Measurements from ENCODE around the gene CPN2. TPM values are rescaled to one million over a fixed set of nuclear protein-coding genes. Genes with fewer than 3 reads are reported as not detected.

The CPN2 gene
- total and polyA plus RNA-seq, 2 of the 13 experiments (the other 11 are each of a cell fraction or from before 2014, with no cell fraction given), result 26.7 to 27.7 TPM

GRCh38 chr3:194324823-194325327, 26.3 kb downstream of the CPN2 start:
- ATAC-seq, result no peak
- Histone ChIP-seq H3K4me3 (replicated peaks in 1 of 3; ENCODE audit: insufficient read depth in 1 of 3, low read depth in 2 of 3, low read length in 3 of 3) (0 out of 6 replicates have a peak overlapping the region, but pooled peaks of 1 of the 3 experiments have one; percentile 64), H3K27ac (ENCODE audit: extremely low read length, insufficient read depth, low read length) (no peak overlapping the region), H3K36me3 (replicated peaks in 1 of 2; ENCODE audit: control insufficient read depth in 1 of 2, insufficient read depth in 2 of 2, low read length in 2 of 2) (no peaks in the 10 kb centered on the region), H4K20me1 (ENCODE audit: insufficient read depth, low read length) (no peaks in the 10 kb centered on the region), H3K4me1 (ENCODE audit: insufficient read depth, low read length) (peaks cover 87% of the 10 kb centered on the region), H3K9me3 (ENCODE audit: low read length) (no peaks in the 10 kb centered on the region), H3K79me2 (ENCODE audit: insufficient read depth, low read length) (no peaks in the 10 kb centered on the region), H3K9ac (ENCODE audit: insufficient read depth, low read depth, low read length) (0 out of 2 replicates have a peak overlapping the region, but pooled peaks have one; percentile 2), H2AFZ (ENCODE audit: low read length) (no peak overlapping the region), H3K27me3 (ENCODE audit: control insufficient read depth in 1 of 2, insufficient read depth in 2 of 2, low read length in 2 of 2) (no peaks in the 10 kb centered on the region), H3K4me2 (ENCODE audit: low read depth, low read length) (no peak overlapping the region)
- ChIA-PET CTCF (ENCODE audit: low intra/inter-chr PET ratio, low total read pairs) (no interaction called here), POLR2A (no interaction called here)
- no peak for FAIRE-seq
- intact Hi-C loops (cut with micrococcal nuclease; ENCODE audit: unreplicated experiment) (no loop called here), in situ Hi-C loops (cut with HindIII; ENCODE audit: extremely low pct_ligation_motif_present, low pct_unique_long_range_greater_than_20kb) (loop anchor here (25.0 kb wide), 1 partner anchor 663 kb away; no protein-coding TSS in a partner anchor)
- TF ChIP-seq LCORL (IDR thresholded peaks at IDR 0.05) (peak; percentile 13; the same call in 1 of the 2 replicates), LCORL (CRISPR knock-in tag; IDR thresholded peaks at IDR 0.05) (no peak), NFE2L2 (IDR thresholded peaks at IDR 0.05; ENCODE audit: low read length) (no peak), IKZF1 (IDR thresholded peaks at IDR 0.05) (0 out of 2 replicates have a peak, but pooled peaks have one; percentile 39), NBN (conservative IDR thresholded peaks at IDR 0.05) (peak; percentile 52; the same call in 1 of the 2 replicates), ZNF646 (CRISPR knock-in tag; IDR thresholded peaks at IDR 0.05) (peak; percentile 98), CHD4 (IDR thresholded peaks at IDR 0.05; ENCODE audit: borderline replicate concordance, low read length) (peak; percentile 87; the same call in 1 of the 2 replicates), ZNF207 (IDR thresholded peaks at IDR 0.05; ENCODE audit: borderline replicate concordance) (0 out of 2 replicates have a peak, but pooled peaks have one; percentile 23)
- TF ChIP-seq, protein P1, sequence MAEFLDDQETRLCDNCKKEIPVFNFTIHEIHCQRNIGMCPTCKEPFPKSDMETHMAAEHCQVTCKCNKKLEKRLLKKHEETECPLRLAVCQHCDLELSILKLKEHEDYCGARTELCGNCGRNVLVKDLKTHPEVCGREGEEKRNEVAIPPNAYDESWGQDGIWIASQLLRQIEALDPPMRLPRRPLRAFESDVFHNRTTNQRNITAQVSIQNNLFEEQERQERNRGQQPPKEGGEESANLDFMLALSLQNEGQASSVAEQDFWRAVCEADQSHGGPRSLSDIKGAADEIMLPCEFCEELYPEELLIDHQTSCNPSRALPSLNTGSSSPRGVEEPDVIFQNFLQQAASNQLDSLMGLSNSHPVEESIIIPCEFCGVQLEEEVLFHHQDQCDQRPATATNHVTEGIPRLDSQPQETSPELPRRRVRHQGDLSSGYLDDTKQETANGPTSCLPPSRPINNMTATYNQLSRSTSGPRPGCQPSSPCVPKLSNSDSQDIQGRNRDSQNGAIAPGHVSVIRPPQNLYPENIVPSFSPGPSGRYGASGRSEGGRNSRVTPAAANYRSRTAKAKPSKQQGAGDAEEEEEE (CRISPR knock-in tag; IDR thresholded peaks at IDR 0.05; ENCODE audit: borderline replicate concordance), result no peak
- TF ChIP-seq, protein P2, sequence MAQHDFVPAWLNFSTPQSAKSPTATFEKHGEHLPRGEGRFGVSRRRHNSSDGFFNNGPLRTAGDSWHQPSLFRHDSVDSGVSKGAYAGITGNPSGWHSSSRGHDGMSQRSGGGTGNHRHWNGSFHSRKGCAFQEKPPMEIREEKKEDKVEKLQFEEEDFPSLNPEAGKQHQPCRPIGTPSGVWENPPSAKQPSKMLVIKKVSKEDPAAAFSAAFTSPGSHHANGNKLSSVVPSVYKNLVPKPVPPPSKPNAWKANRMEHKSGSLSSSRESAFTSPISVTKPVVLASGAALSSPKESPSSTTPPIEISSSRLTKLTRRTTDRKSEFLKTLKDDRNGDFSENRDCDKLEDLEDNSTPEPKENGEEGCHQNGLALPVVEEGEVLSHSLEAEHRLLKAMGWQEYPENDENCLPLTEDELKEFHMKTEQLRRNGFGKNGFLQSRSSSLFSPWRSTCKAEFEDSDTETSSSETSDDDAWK (CRISPR knock-in tag; IDR thresholded peaks at IDR 0.05), result no peak
- WGBS (ENCODE audit: low lambda C conversion rate), result 96% methylated on average over 3 of the region's 3 CpGs
- BruUV-seq (replicated peaks), result no TSS peak
- no peak for DNase-seq (ENCODE audit: low spot score)
